ENCODE data around the gene KMT5B. TPM values are rescaled to one million over a fixed set of nuclear protein-coding genes. Genes with fewer than 3 reads are reported as not detected.

The KMT5B gene
- total RNA-seq, 2 experiments from 2014 or later, result 25.7 to 28.0 TPM

GRCh38 chr11:68164437-68164836 is 48.7 kb downstream of the KMT5B start:
- ChIA-PET CTCF (no interaction called here), POLR2A (no interaction called here)
- no peak overlapping the region for H3K4me3 Mint-ChIP-seq
- no peaks in the 10 kb centered on the region for H3K4me1 Mint-ChIP-seq
- DNase-seq, result no peak
- H3K36me3 Mint-ChIP-seq (ENCODE audit: low read depth), result peaks cover 13% of the 10 kb centered on the region
- no peak overlapping the region for H3K27ac Mint-ChIP-seq
- H3K27me3 Mint-ChIP-seq, result no peaks in the 10 kb centered on the region
- no peaks in the 10 kb centered on the region for H3K9me3 Mint-ChIP-seq

GRCh38 chr11:68163691-68164090 is 49.4 kb downstream of the KMT5B start:
- no peak overlapping the region for H3K4me3 Mint-ChIP-seq
- H3K9me3 Mint-ChIP-seq, result no peaks in the 10 kb centered on the region
- no peak overlapping the region for H3K27ac Mint-ChIP-seq
- H3K27me3 Mint-ChIP-seq, result no peaks in the 10 kb centered on the region
- H3K36me3 Mint-ChIP-seq (ENCODE audit: low read depth), result peaks cover 10% of the 10 kb centered on the region
- POLR2A ChIA-PET, result no interaction called here
- CTCF ChIA-PET, result no interaction called here
- no peak for DNase-seq
- H3K4me1 Mint-ChIP-seq, result no peaks in the 10 kb centered on the region

- Mint-ChIP-seq H3K4me3 (no peak overlapping the region), H3K4me1 (no peaks in the 10 kb centered on the region), H3K27ac (no peak overlapping the region), H3K27me3 (no peaks in the 10 kb centered on the region), H3K9me3 (no peaks in the 10 kb centered on the region), H3K36me3 (ENCODE audit: low read depth) (no peaks in the 10 kb centered on the region)
- DNase-seq, result no peak
- ChIA-PET POLR2A (no interaction called here), CTCF (no interaction called here)
Measured at GRCh38 chr11:68160100-68160695, 52.9 kb downstream of the KMT5B start.

GRCh38 chr11:68159665-68160064 is 53.4 kb downstream of the KMT5B start:
- H3K27ac Mint-ChIP-seq, result no peak overlapping the region
- no peaks in the 10 kb centered on the region for H3K4me1 Mint-ChIP-seq
- H3K27me3 Mint-ChIP-seq, result no peaks in the 10 kb centered on the region
- H3K9me3 Mint-ChIP-seq, result no peaks in the 10 kb centered on the region
- CTCF ChIA-PET, result no interaction called here
- no peak for DNase-seq
- POLR2A ChIA-PET, result no interaction called here
- H3K4me3 Mint-ChIP-seq, result no peak overlapping the region
- no peaks in the 10 kb centered on the region for H3K36me3 Mint-ChIP-seq (ENCODE audit: low read depth)

GRCh38 chr11:68159161-68159560 is 53.9 kb downstream of the KMT5B start:
- Mint-ChIP-seq H3K27ac (no peak overlapping the region), H3K9me3 (no peaks in the 10 kb centered on the region), H3K4me3 (no peak overlapping the region), H3K27me3 (no peaks in the 10 kb centered on the region), H3K4me1 (no peaks in the 10 kb centered on the region), H3K36me3 (ENCODE audit: low read depth) (no peaks in the 10 kb centered on the region)
- ChIA-PET CTCF (no interaction called here), POLR2A (no interaction called here)
- no peak for DNase-seq

- Mint-ChIP-seq H3K4me1 (no peaks in the 10 kb centered on the region), H3K36me3 (ENCODE audit: low read depth) (no peaks in the 10 kb centered on the region), H3K27ac (no peak overlapping the region), H3K27me3 (no peaks in the 10 kb centered on the region), H3K4me3 (no peak overlapping the region), H3K9me3 (no peaks in the 10 kb centered on the region)
- DNase-seq, result no peak
- ChIA-PET CTCF (no interaction called here), POLR2A (no interaction called here)
Measured at GRCh38 chr11:68158580-68158979, 54.5 kb downstream of the KMT5B start.

- Mint-ChIP-seq H3K4me3 (no peak overlapping the region), H3K9me3 (no peaks in the 10 kb centered on the region), H3K36me3 (ENCODE audit: low read depth) (no peaks in the 10 kb centered on the region), H3K27ac (no peak overlapping the region), H3K27me3 (no peaks in the 10 kb centered on the region), H3K4me1 (no peaks in the 10 kb centered on the region)
- ChIA-PET POLR2A (no interaction called here), CTCF (no interaction called here)
- no peak for DNase-seq
Measured at GRCh38 chr11:68153742-68154141, 59.4 kb downstream of the KMT5B start.

GRCh38 chr11:68150037-68150436 is 63.1 kb downstream of the KMT5B start:
- Mint-ChIP-seq H3K27ac (no peak overlapping the region), H3K9me3 (no peaks in the 10 kb centered on the region), H3K27me3 (no peaks in the 10 kb centered on the region), H3K4me1 (no peaks in the 10 kb centered on the region), H3K4me3 (no peak overlapping the region), H3K36me3 (ENCODE audit: low read depth) (no peaks in the 10 kb centered on the region)
- ChIA-PET POLR2A (no interaction called here), CTCF (no interaction called here)
- DNase-seq, result no peak

- H3K27me3 Mint-ChIP-seq, result no peaks in the 10 kb centered on the region
- no peak overlapping the region for H3K4me3 Mint-ChIP-seq
- no peaks in the 10 kb centered on the region for H3K9me3 Mint-ChIP-seq
- no peaks in the 10 kb centered on the region for H3K36me3 Mint-ChIP-seq (ENCODE audit: low read depth)
- peaks cover 5% of the 10 kb centered on the region for H3K4me1 Mint-ChIP-seq
- H3K27ac Mint-ChIP-seq, result no peak overlapping the region
- DNase-seq, result no peak
- POLR2A ChIA-PET, result no interaction called here
- CTCF ChIA-PET, result no interaction called here
Measured at GRCh38 chr11:68149417-68149816, 63.7 kb downstream of the KMT5B start.

GRCh38 chr11:68148879-68149278 is 64.2 kb downstream of the KMT5B start:
- ChIA-PET CTCF (no interaction called here), POLR2A (no interaction called here)
- H3K27ac Mint-ChIP-seq, result no peak overlapping the region
- H3K27me3 Mint-ChIP-seq, result no peaks in the 10 kb centered on the region
- H3K9me3 Mint-ChIP-seq, result no peaks in the 10 kb centered on the region
- DNase-seq, result no peak
- H3K4me3 Mint-ChIP-seq, result no peak overlapping the region
- no peaks in the 10 kb centered on the region for H3K36me3 Mint-ChIP-seq (ENCODE audit: low read depth)
- H3K4me1 Mint-ChIP-seq, result peaks cover 5% of the 10 kb centered on the region

GRCh38 chr11:68148071-68148805 is 64.9 kb downstream of the KMT5B start:
- H3K4me1 Mint-ChIP-seq, result peaks cover 6% of the 10 kb centered on the region
- H3K4me3 Mint-ChIP-seq, result no peak overlapping the region
- no peaks in the 10 kb centered on the region for H3K36me3 Mint-ChIP-seq (ENCODE audit: low read depth)
- no peaks in the 10 kb centered on the region for H3K9me3 Mint-ChIP-seq
- H3K27me3 Mint-ChIP-seq, result no peaks in the 10 kb centered on the region
- POLR2A ChIA-PET, result no interaction called here
- DNase-seq, result no peak
- no peak overlapping the region for H3K27ac Mint-ChIP-seq
- CTCF ChIA-PET, result no interaction called here

GRCh38 chr11:68146704-68147474 is 66.2 kb downstream of the KMT5B start:
- Mint-ChIP-seq H3K36me3 (ENCODE audit: low read depth) (no peaks in the 10 kb centered on the region), H3K4me3 (no peak overlapping the region), H3K9me3 (no peaks in the 10 kb centered on the region), H3K4me1 (peaks cover 18% of the 10 kb centered on the region), H3K27me3 (no peaks in the 10 kb centered on the region), H3K27ac (no peak overlapping the region)
- ChIA-PET CTCF (no interaction called here), POLR2A (interaction anchor here (0.6 kb wide), 1 partner anchor 47 kb away, joined by 3 read pairs; no protein-coding TSS in a partner anchor)
- no peak for DNase-seq

GRCh38 chr11:68146010-68146540 is 67.0 kb downstream of the KMT5B start:
- H3K4me1 Mint-ChIP-seq, result peaks cover 23% of the 10 kb centered on the region

More at GRCh38 chr11:68146010-68146540, 67.0 kb downstream of the KMT5B start:
- Mint-ChIP-seq H3K4me3 (no peak overlapping the region), H3K9me3 (no peaks in the 10 kb centered on the region), H3K36me3 (ENCODE audit: low read depth) (no peaks in the 10 kb centered on the region), H3K27ac (no peak overlapping the region), H3K27me3 (no peaks in the 10 kb centered on the region)
- DNase-seq, result no peak
- ChIA-PET CTCF (no interaction called here), POLR2A (interaction anchor here (0.6 kb wide), 1 partner anchor 46 kb away, joined by 3 read pairs; no protein-coding TSS in a partner anchor)
